HUES64 (cell line): ENCODE measurements around the gene RRAS.
A peak's percentile ranks its signal among the peaks of the same experiment; 100 is the strongest.

Source experiments
- H3K27ac ChIP-seq: 2 replicates; pipeline ENCODE4 v1.7.0; 2013; ENCODE audit warnings: low read depth, low read length, inconsistent platforms
- H3K27me3 ChIP-seq: 2 replicates; pipeline ENCODE4 v1.6.1; 2013; ENCODE audit warnings: mild to moderate bottlenecking, low read length; ENCODE audit not compliant: insufficient read depth
- H3K36me3 ChIP-seq: 2 replicates; pipeline ENCODE4 v1.6.1; 2013; ENCODE audit warnings: mild to moderate bottlenecking, low read length; ENCODE audit not compliant: insufficient read depth
- H3K4me1 ChIP-seq: 2 replicates; pipeline ENCODE4 v1.6.1; 2013; ENCODE audit warnings: mild to moderate bottlenecking, low read length, moderate library complexity; ENCODE audit not compliant: insufficient read depth
- H3K4me3 ChIP-seq: 2 replicates; pipeline ENCODE4 v1.5.1; 2013; ENCODE audit warnings: mild to moderate bottlenecking, low read length, moderate library complexity
- H3K9ac ChIP-seq: 2 replicates; pipeline ENCODE4 v1.6.1; 2013; ENCODE audit warnings: mild to moderate bottlenecking, low read depth, low read length
- H3K9me3 ChIP-seq: 2 replicates; pipeline ENCODE4 v1.6.1; 2013; ENCODE audit warnings: low read depth, low read length; ENCODE audit not compliant: insufficient read depth
- WGBS: fragments of 150-250, 120-280 bp; methylation state at CpG from one replicate; pipeline ENCODE4 v1.1.7; 2013; ENCODE audit warnings: missing lambda C conversion rate; 5-methylcytosine and 5-hydroxymethylcytosine counted together

RRAS gene

GRCh38 chr19:49597703-49597974, 42.3 kb downstream of the RRAS start:
- H3K9me3 ChIP-seq: no peaks in the 10 kb centered on the region
- H3K9ac ChIP-seq: no peak overlapping the region
- WGBS: 96% methylated on average over 29 of the region's 29 CpGs
- H3K36me3 ChIP-seq: peaks cover 76% of the 10 kb centered on the region
- peaks cover 5% of the 10 kb centered on the region; the same call in 1 of the 2 replicates for H3K4me1 ChIP-seq
- H3K4me3 ChIP-seq: no peak overlapping the region
- no peaks in the 10 kb centered on the region for H3K27me3 ChIP-seq
- no peak overlapping the region for H3K27ac ChIP-seq

DNA sequence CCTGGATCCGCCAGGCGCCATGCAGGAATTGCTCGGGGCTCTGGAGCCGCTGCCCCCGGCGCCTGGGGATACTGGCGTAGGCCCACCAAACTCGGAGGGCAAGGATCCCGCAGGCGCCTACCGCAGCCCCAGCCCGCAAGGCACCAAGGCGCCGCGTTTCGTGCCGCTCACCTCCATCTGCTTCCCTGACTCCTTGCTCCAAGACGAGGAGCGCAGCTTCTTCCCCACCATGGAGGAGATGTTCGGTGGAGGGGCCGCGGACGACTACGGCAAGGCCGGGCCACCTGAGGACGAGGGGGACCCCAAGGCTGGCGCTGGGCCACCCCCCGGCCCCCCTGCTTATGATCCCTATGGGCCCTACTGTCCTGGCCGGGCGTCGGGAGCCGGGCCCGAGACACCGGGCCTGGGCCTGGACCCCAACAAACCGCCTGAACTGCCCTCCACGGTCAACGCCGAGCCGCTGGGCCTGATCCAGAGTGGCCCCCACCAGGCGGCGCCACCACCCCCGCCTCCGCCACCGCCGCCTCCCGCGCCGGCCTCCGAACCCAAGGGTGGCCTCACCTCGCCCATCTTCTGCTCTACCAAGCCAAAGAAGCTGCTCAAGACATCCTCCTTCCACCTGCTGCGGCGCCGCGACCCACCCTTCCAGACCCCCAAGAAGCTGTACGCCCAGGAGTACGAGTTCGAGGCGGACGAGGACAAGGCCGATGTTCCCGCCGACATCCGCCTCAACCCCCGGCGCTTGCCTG, 42.8 kb downstream of the RRAS start:
- H3K27ac ChIP-seq: no peak overlapping the region
- no peaks in the 10 kb centered on the region for H3K27me3 ChIP-seq
- H3K36me3 ChIP-seq: peaks cover 71% of the 10 kb centered on the region
- 96% methylated on average over 65 of the region's 65 CpGs for WGBS
- no peaks in the 10 kb centered on the region for H3K9me3 ChIP-seq
- no peak overlapping the region for H3K4me3 ChIP-seq
- no peak overlapping the region for H3K9ac ChIP-seq
- peaks cover 5% of the 10 kb centered on the region; the same call in 1 of the 2 replicates for H3K4me1 ChIP-seq

DNA sequence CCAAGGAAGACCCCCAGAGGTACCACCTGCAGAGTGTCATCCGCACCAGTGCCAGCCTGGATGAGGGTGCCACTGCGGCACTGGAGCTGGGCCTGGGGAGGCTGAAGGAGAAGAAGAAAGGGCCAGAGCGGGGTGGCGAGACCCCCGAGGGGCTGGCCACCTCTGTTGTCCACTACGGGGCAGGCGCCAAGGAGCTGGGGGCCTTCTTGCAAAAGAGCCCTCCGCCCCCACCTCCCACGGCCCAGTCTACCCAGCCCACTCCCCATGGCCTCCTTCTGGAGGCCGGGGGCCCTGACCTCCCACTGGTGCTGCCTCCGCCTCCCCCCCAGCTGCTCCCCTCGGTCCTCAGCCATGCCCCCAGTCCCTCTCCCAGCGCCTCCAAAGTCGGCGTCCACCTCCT, 43.5 kb downstream of the RRAS start:
- peaks cover 65% of the 10 kb centered on the region for H3K36me3 ChIP-seq
- H3K27ac ChIP-seq: no peak overlapping the region
- no peaks in the 10 kb centered on the region for H3K27me3 ChIP-seq
- H3K4me3 ChIP-seq: no peak overlapping the region
- no peaks in the 10 kb centered on the region for H3K9me3 ChIP-seq
- peaks cover 5% of the 10 kb centered on the region; the same call in 1 of the 2 replicates for H3K4me1 ChIP-seq
- no peak overlapping the region for H3K9ac ChIP-seq
- 96% methylated on average over 15 of the region's 15 CpGs for WGBS

DNA sequence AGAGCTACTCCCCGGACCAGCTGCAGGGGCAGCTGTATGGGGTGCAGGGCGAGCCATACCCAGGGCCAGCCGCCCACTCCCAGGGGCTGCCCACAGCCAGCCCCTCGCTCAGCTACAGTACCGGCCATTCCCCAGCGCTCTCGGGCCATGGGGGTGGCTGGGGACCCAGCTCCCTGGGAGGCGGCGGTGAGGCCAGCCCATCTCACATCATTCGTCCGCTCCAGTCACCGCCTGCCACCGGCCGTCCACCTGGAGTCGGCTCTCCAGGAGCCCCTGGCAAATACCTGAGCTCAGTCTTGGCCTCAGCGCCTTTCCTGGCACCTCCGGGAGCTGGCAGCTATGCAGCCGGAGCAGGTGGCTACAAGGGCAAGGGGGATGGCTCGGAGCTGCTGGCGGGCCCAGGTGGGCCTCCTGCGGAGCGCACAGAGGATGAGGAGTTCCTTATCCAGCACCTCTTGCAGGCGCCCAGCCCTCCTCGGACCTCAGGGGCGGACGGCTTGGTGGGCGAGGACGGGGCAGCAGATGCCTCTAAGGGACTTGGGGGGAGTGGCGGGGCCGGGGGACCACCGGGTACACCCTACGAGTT, 44.0 kb downstream of the RRAS start:
- H3K27ac ChIP-seq: no peak overlapping the region
- H3K9me3 ChIP-seq: no peaks in the 10 kb centered on the region
- H3K36me3 ChIP-seq: peaks cover 60% of the 10 kb centered on the region
- WGBS: 95% methylated on average over 32 of the region's 32 CpGs
- H3K4me3 ChIP-seq: no peak overlapping the region
- H3K27me3 ChIP-seq: no peaks in the 10 kb centered on the region
- peaks cover 5% of the 10 kb centered on the region; the same call in 1 of the 2 replicates for H3K4me1 ChIP-seq
- no peak overlapping the region for H3K9ac ChIP-seq

GRCh38 chr19:49594993-49595818, 44.7 kb downstream of the RRAS start:
- peaks cover 54% of the 10 kb centered on the region for H3K36me3 ChIP-seq
- H3K4me1 ChIP-seq: peaks cover 5% of the 10 kb centered on the region; the same call in 1 of the 2 replicates
- no peak overlapping the region for H3K9ac ChIP-seq
- H3K9me3 ChIP-seq: no peaks in the 10 kb centered on the region
- H3K27ac ChIP-seq: no peak overlapping the region
- H3K27me3 ChIP-seq: no peaks in the 10 kb centered on the region
- WGBS: 95% methylated on average over 35 of the region's 35 CpGs
- no peak overlapping the region for H3K4me3 ChIP-seq

DNA sequence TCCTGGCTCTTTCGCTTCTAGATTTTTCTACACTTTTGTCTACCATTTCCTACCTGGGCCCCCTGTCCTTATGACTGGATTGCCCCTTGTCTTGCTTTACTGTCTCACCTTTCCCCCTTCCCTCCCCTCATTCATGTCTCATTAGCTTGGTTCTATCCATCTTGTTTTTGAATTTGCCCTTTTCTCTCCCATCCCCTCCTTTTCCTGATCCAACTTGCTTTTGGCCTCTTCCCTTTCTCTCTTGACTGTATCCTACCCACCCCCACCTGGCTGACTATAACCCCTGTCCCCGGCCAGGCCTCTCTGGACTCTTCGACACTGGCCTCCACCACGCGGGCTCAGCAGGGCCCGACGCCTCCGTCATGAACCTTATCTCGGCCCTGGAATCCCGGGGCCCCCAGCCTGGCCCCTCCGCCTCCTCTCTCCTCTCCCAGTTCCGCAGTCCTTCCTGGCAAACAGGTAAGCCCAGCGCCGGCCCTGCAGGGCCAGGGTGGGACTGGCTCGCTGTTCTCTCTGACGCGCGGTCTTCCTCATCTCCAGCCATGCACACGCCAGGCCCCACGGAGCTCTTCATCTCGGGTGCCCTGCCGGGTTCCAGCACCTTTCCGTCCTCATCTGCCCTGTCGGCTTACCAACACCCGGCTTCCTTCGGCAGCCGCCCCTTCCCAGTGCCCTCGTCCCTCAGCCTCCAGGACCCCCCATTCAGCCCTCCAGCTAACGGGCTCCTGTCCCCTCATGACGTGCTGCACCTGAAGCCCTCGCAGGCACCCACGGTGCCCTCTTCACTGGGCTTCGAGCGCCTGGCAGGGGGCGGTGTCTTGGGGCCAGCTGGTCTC, 45.6 kb downstream of the RRAS start:
- peak overlapping the region; percentile 99; the same call in 1 of the 2 replicates for H3K4me3 ChIP-seq
- peaks cover 46% of the 10 kb centered on the region for H3K36me3 ChIP-seq
- no peak overlapping the region for H3K9ac ChIP-seq
- no peaks in the 10 kb centered on the region for H3K9me3 ChIP-seq
- H3K27me3 ChIP-seq: no peaks in the 10 kb centered on the region
- 95% methylated on average over 35 of the region's 35 CpGs for WGBS
- H3K4me1 ChIP-seq: peaks cover 5% of the 10 kb centered on the region; the same call in 1 of the 2 replicates
- H3K27ac ChIP-seq: 0 out of 2 replicates have a peak overlapping the region, but pooled peaks have one; percentile 13

DNA sequence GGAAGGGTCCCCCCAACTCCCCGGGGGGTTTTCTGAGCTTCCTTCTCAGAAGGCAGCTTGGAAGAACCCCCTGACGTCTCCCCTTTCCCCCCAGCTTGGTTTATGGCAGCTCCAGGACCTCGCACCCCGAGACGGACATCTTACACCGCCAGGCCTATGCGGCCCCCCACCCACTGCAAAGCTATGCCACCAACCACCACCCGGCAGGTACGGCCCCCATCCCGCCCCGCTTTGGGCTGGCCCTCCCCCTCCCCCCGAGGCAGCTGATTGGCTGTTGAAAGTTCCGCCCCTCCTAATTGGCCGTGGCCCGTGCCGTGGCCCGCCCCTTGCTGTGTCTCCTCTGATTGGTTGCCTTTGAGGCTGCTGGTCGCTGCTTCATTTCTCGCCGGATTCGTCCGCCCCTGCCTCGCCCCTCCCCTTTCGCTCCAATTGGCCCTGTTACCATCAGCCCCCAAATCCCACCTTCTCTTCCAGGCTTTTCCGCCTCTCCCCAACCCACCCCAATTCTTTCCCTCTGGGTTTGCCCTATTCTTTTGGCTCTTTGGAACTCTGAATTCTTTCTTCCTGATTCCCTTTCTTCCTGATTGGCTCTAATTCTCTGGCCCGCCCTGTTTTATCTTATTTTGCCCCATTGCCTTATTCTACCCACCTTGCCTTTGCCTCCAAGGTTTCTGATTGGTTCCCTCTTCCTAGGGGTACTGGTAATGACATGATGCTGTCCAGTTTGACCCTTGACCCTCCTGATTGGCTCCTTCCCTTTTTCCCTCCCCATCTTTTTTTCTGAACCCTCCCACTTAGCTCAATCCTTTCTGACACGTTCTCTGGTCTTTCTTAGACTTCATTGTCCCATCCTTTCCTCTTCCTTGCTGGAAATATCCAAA, 46.5 kb downstream of the RRAS start:
- peak overlapping the region; percentile 99 for H3K4me3 ChIP-seq
- H3K27ac ChIP-seq: peak overlapping the region; percentile 97
- no peaks in the 10 kb centered on the region for H3K27me3 ChIP-seq
- WGBS: 7% methylated on average over 27 of the region's 27 CpGs
- no peaks in the 10 kb centered on the region for H3K9me3 ChIP-seq
- H3K36me3 ChIP-seq: peaks cover 37% of the 10 kb centered on the region
- H3K9ac ChIP-seq: peak overlapping the region; percentile 73
- peaks cover 5% of the 10 kb centered on the region; the same call in 1 of the 2 replicates for H3K4me1 ChIP-seq

DNA sequence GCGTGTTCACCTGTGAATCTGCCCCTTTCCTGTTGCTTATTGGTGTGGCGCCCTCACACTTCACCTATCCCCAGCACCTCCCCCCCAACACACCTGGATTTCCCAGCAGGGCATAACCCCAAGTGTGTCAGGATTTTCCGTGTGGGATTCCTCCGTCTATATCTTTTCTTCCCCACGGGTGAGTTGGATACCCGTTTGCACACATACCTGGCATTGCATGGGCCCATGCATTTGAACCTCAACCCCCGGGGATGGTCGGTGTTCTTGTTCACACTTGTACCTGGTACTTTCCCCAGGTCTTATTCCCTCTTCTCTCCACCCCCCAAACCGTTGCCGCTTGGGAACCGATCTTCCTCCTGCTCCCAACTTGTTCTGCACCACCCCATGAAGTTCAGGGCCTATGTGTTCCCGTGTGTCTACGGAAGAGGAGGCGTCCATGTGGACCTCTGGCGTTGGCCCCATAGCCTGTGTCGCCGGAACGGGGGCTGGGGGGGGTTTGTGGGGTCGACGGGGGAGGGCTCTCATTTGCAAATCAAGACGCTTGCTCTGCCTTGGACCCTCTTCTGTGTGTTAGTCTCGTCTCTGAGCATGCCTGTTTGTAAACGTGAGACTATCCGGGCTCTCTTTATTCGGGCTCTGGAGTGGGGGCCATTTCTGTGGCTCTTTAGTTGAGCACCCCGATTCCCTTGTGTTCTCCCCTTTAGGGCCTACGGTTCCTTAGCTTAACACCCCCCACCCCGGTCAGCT, 47.3 kb downstream of the RRAS start:
- Histone ChIP-seq H3K9ac (peak overlapping the region; percentile 94), H3K36me3 (peaks cover 31% of the 10 kb centered on the region), H3K4me1 (peaks cover 5% of the 10 kb centered on the region; the same call in 1 of the 2 replicates), H3K9me3 (no peaks in the 10 kb centered on the region), H3K27ac (peak overlapping the region; percentile 97), H3K4me3 (peak overlapping the region; percentile 99), H3K27me3 (no peaks in the 10 kb centered on the region)
- under 1% methylated on average over 28 of the region's 28 CpGs for WGBS

GRCh38 chr19:49591731-49592485, 48.0 kb downstream of the RRAS start:
- peak overlapping the region; percentile 99 for H3K4me3 ChIP-seq
- peaks cover 5% of the 10 kb centered on the region; the same call in 1 of the 2 replicates for H3K4me1 ChIP-seq
- peak overlapping the region; percentile 94 for H3K9ac ChIP-seq
- no peaks in the 10 kb centered on the region for H3K27me3 ChIP-seq
- H3K27ac ChIP-seq: peak overlapping the region; percentile 97
- under 1% methylated on average over 49 of the region's 51 CpGs for WGBS
- H3K36me3 ChIP-seq: peaks cover 23% of the 10 kb centered on the region
- no peaks in the 10 kb centered on the region for H3K9me3 ChIP-seq
